GM19023 (cell line): ENCODE data around the gene MGAT4B.

Source experiments
- ATAC-seq: cut with Tn5 transposase; IDR thresholded peaks from one replicate; pipeline ENCODE4 v1.9.1; 2021; ENCODE audit warnings: mild to moderate bottlenecking, moderate library complexity; ENCODE audit not compliant: unreplicated experiment

MGAT4B gene

GRCh38 chr5:179773686-179774040 is 33.0 kb downstream of the MGAT4B start:
- ATAC-seq, result no peak

GRCh38 chr5:179772351-179772750 is 34.3 kb downstream of the MGAT4B start:
- no peak for ATAC-seq

GRCh38 chr5:179771311-179771895 is 35.3 kb downstream of the MGAT4B start:
- no peak for ATAC-seq

DNA sequence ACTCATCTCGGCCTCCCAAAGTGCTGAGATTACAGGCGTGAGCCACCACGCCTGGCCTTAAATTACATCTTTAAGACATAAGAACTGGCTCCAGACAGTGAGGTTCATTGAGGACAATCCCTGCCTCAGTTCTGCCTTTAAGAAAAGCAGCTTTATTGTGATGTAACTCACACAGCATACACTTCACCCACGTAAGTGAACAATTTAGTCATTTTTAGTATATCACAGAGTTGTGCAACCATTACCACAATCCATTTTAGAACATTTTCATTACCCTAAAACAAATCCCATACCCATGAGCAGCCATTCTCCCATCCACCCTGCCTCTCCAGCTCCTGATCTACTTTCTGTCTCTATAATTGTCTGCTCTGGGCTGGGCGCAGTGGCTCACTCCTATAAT is 36.9 kb downstream of the MGAT4B start:
- ATAC-seq, result no peak

DNA sequence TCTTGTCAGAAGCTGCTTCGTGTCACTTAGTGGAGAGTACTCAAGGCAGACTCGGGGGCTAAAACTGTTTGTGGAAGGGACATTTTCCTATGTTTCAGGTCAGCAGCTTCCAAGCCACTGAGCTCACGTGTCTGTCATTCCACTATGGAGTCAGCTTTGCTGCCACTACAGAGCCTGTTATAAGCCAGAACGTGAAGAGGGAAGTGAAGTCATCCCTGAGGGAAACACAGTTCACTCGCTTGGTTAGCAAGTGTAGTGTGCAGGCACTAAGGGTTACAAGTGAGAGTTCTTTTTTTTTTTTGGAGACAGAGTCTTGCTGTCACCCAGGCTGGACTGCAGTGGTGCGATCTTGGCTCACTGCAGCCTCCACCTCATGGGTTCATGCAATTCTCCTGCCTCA is 37.4 kb downstream of the MGAT4B start:
- no peak for ATAC-seq

DNA sequence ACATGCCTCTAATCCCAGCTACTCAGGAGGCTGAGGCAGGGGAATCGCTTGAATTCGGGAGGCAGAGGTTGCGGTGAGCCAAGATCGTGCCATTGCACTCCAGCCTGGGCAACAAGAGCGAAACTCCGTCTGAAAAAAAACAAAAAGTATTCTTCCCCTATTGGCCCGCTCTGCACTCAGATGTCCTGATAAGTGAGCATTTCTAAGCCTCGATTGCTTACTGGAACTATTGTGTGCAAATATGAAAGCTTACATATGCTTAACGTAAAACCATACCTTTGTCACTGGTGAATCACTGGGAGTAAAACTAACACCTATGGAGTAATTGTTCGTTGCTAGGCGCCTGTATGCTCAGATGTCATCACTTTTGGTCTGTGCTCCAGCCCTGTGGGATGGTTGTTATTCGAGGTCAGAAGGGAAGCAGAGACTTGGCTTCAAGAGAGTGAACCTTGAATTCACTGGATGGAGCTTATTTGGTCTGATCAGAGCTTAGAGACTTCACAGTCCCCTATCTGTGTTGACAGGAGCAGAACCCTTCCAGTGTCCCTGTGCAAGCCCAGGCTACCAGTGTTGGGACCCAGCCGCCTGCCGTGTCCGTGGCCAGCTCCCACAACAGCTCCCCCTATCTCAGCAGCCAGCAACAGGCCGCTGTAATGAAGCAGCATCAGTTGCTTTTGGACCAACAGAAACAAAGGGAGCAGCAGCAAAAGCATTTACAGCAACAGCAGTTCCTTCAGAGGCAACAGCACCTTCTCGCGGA is 38.2 kb downstream of the MGAT4B start:
- no peak for ATAC-seq

GRCh38 chr5:179767496-179768100 is 39.1 kb downstream of the MGAT4B start:
- ATAC-seq, result no peak

DNA sequence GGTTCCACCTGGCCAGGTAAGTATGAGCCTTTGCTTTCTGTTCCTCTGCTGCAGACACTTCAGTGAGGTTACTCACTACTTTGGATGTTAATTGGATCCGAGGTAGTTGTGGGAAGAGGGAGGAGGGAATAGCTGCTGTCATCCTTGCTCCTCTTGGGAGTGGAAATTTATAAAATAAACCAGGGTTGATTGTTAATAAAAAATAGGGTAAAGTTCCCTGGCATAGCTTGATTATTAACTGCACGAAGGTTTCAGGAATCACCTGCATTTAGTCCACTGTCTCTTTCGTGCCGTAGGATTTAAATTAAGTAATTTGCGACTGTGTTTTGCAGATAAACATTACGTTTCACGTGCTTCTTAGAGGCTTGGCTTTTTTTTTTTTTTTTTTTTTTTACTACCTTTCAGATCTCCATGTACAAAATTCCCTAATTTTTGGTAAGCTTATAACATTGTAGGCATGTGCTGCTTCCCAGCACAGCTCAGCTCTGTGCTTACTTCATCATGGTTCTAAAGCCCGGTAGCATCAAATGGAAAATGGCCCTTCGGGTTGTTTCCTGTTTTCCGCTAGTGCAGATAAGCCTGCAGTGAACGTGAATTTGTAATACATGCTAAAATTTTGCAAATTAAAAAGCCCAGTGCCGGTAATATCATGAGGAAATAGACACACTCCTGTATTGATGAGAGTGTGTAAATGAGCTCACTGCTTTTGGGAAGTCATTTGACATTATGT is 39.8 kb downstream of the MGAT4B start:
- ATAC-seq, result no peak

GRCh38 chr5:179766021-179766725 is 40.5 kb downstream of the MGAT4B start:
- no peak for ATAC-seq

GRCh38 chr5:179765400-179765799 is 41.3 kb downstream of the MGAT4B start:
- no peak for ATAC-seq

GRCh38 chr5:179764056-179764455 is 42.6 kb downstream of the MGAT4B start:
- ATAC-seq, result no peak

DNA sequence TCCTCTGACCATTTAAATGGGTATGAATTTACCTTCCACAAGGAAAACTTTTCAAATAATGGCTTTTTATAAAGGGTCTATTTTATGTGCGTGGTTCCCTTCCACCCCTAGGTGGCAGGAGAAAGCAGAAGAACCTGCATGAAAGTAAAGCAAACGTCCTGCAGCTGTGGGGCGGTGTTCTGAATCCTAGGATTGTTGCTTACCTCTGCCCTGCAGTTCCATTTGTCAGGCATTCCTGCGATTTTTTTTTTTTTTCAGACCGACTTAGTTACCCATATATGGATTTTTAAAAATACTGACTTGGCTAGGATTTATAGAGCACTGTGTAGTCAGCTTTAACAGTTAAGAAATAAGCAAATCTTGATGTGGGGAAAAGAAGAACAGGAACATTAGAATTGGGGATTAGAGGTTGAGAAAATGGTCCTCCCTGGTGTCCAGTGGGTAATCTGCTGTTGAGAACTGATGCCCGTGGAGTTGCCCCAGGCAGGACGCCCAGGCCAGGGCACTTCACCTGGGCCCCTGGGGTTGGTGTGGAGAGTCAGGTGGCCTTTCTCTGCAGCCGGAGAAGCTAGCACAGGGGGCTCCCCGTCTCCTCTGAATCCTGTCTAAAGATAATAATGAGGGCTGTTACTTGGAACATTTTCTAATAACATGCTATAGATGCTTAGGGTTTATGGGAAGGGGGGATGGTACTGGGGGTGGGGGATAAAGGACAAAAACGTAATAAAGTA is 43.3 kb downstream of the MGAT4B start:
- ATAC-seq, result no peak

DNA sequence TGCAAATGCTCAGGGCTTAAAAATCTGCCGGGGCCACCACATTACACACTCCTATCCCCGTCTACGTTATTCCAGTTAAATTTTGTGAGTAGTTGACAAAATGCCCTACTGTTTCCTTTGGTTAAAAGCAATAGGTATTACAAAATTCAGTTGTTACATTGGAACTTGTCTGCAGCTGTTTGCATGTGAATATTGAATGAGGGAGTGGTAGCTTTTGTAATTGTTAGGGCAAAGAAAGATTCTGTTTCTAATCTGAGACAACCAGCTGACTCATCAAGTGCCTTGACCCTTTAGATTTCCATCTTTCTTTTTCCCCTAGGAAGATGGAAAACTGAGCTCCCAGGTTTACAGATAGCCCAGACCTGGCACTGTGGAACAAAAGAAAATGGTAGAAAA is 43.9 kb downstream of the MGAT4B start:
- no peak for ATAC-seq

DNA sequence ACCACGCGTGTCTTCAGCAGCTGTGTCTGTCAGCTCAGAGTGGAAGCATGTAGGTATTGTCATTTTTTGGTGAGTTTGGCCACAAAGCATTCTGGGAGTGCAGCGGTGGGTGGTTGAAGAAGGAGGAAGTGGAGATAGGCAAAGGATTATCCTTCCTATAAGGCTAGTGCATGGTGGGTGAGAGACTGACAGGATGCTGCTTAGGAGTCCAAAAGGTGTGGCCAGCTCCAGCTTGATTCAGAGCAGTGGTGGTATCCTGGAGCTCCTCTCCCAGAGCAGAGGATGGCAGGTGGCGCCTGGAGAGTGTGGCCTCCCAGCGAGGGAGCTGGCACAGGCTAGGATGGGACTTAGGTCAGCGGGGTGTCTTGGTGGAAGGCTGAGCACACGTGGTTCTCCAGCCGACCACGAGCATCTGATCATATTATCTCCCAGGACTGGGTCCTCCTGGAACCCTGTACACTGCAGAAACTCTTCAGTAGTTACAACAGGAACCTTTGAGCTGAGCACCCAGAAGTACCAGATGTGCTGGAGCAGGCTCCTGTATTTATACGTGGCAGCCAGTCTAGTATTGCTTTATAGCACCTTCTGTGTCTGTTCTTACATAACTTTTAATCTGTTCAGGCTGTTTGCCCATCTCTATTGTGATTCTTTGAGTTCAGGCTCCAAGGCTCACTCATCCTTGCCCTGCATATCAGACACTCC is 44.4 kb downstream of the MGAT4B start:
- no peak for ATAC-seq

GRCh38 chr5:179759581-179760551 is 46.8 kb downstream of the MGAT4B start:
- no peak for ATAC-seq

GRCh38 chr5:179758955-179759354 is 47.7 kb downstream of the MGAT4B start:
- no peak for ATAC-seq

GRCh38 chr5:179755022-179755421 is 51.6 kb downstream of the MGAT4B start:
- no peak for ATAC-seq

GRCh38 chr5:179753971-179754370 is 52.7 kb downstream of the MGAT4B start:
- ATAC-seq, result no peak
